C4-2B (cell line): ENCODE results near the gene ZNF69.
"Not testable (repeated sequence)": the region's sequence is repeated elsewhere in the genome, so short reads cannot be mapped to it uniquely, and the experiment has no call there.

Source experiments
- H3K27ac ChIP-seq: fragments of 450-650 bp; 2 replicates; pipeline ENCODE4 v1.5.1; 2017
- CTCF ChIP-seq: fragments of 450-650 bp; conservative IDR thresholded peaks from 2 replicates; pipeline ENCODE4 v1.5.1; 2017; ENCODE audit warnings: mild to moderate bottlenecking
- ZFX ChIP-seq: fragments of 450-650 bp; IDR thresholded peaks from 2 replicates; pipeline ENCODE4 v1.6.1; 2017

Gene ZNF69

GRCh38 chr19:11856596-11857250 lies 30.9 kb upstream of the ZNF69 start:
- no peak overlapping the region for H3K27ac ChIP-seq
- no peak for TF ChIP-seq ZFX

GRCh38 chr19:11860721-11861120 lies 26.9 kb upstream of the ZNF69 start:
- no peak overlapping the region; the same call in 1 of the 2 replicates for H3K27ac ChIP-seq
- no peak for TF ChIP-seq ZFX
- no peak for TF ChIP-seq CTCF

GRCh38 chr19:11861301-11861700 lies 26.3 kb upstream of the ZNF69 start:
- TF ChIP-seq CTCF (no peak), ZFX (no peak)
- H3K27ac ChIP-seq, result no peak overlapping the region

GRCh38 chr19:11867766-11868165 lies 19.8 kb upstream of the ZNF69 start:
- H3K27ac ChIP-seq, result not testable (repeated sequence)

- TF ChIP-seq ZFX (no peak), CTCF (no peak)
- H3K27ac ChIP-seq, result no peak overlapping the region
Measured at GRCh38 chr19:11868188-11868587, 19.4 kb upstream of the ZNF69 start.

GRCh38 chr19:11872624-11873023 lies 15.0 kb upstream of the ZNF69 start:
- no peak overlapping the region for H3K27ac ChIP-seq
- TF ChIP-seq ZFX (no peak), CTCF (no peak)

GRCh38 chr19:11873762-11874161 lies 13.8 kb upstream of the ZNF69 start:
- no peak overlapping the region for H3K27ac ChIP-seq
- TF ChIP-seq CTCF (no peak), ZFX (no peak)

GRCh38 chr19:11879687-11880266 lies 7.8 kb upstream of the ZNF69 start:
- TF ChIP-seq CTCF, result peak; percentile 58
- H3K27ac ChIP-seq, result not testable (repeated sequence)
